ENCODE measurements around the gene MINK1.
A peak's percentile ranks its signal among the peaks of the same experiment; 100 is the strongest.

- peak; percentile 37 for TF ChIP-seq POLR2A (IDR thresholded peaks at IDR 0.05; ENCODE audit: low read length)
- TF ChIP-seq GATA1 (IDR thresholded peaks at IDR 0.05; ENCODE audit: low read depth, low read length): no peak
These were observed 111.0 kb downstream of the MINK1 start for GRCh38 chr17:4944163-4944553.

All from erythroblast (primary cell).